HG02981 (cell line): ENCODE data around the gene FBN1.

Experiments used
- ATAC-seq: cut with Tn5 transposase; IDR thresholded peaks from one replicate; pipeline ENCODE4 v1.9.1; 2021; ENCODE audit warnings: mild to moderate bottlenecking, moderate library complexity; ENCODE audit not compliant: unreplicated experiment

The FBN1 gene

GRCh38 chr15:48625126-48625525 lies 20.4 kb downstream of the FBN1 start:
- no peak for ATAC-seq

- no peak for ATAC-seq
Observed at GRCh38 chr15:48624700-48625099, 20.8 kb downstream of the FBN1 start.

GRCh38 chr15:48623456-48623855 lies 22.1 kb downstream of the FBN1 start:
- ATAC-seq: no peak

GRCh38 chr15:48622237-48622636 lies 23.3 kb downstream of the FBN1 start:
- ATAC-seq: no peak

GRCh38 chr15:48619446-48619845 lies 26.1 kb downstream of the FBN1 start:
- no peak for ATAC-seq

GRCh38 chr15:48617619-48618018 lies 27.9 kb downstream of the FBN1 start:
- no peak for ATAC-seq

GRCh38 chr15:48616216-48616615 lies 29.3 kb downstream of the FBN1 start:
- no peak for ATAC-seq

- no peak for ATAC-seq
Observed at GRCh38 chr15:48614051-48614450, 31.5 kb downstream of the FBN1 start.

GRCh38 chr15:48609486-48609885 lies 36.0 kb downstream of the FBN1 start:
- no peak for ATAC-seq

GRCh38 chr15:48607846-48608245 lies 37.7 kb downstream of the FBN1 start:
- ATAC-seq: no peak

GRCh38 chr15:48604567-48604966 lies 40.9 kb downstream of the FBN1 start:
- no peak for ATAC-seq

- no peak for ATAC-seq
Observed at GRCh38 chr15:48603922-48604321, 41.6 kb downstream of the FBN1 start.

- no peak for ATAC-seq
Observed at GRCh38 chr15:48603123-48603500, 42.4 kb downstream of the FBN1 start.

GRCh38 chr15:48602358-48603122 lies 43.0 kb downstream of the FBN1 start:
- no peak for ATAC-seq

GRCh38 chr15:48601095-48601494 lies 44.4 kb downstream of the FBN1 start:
- ATAC-seq: no peak

- no peak for ATAC-seq
Observed at GRCh38 chr15:48596841-48597240, 48.7 kb downstream of the FBN1 start.

GRCh38 chr15:48596415-48596814 lies 49.1 kb downstream of the FBN1 start:
- ATAC-seq: no peak

GRCh38 chr15:48595981-48596380 lies 49.5 kb downstream of the FBN1 start:
- ATAC-seq: no peak

GRCh38 chr15:48592933-48593332 lies 52.6 kb downstream of the FBN1 start:
- no peak for ATAC-seq

GRCh38 chr15:48592221-48592731 lies 53.2 kb downstream of the FBN1 start:
- ATAC-seq: no peak

GRCh38 chr15:48590723-48591122 lies 54.8 kb downstream of the FBN1 start:
- ATAC-seq: no peak

- ATAC-seq: no peak
Observed at GRCh38 chr15:48584812-48585563, 60.5 kb downstream of the FBN1 start.
